ENCODE data around the gene GPR35.

Gene GPR35

GRCh38 chr2:240624011-240624949 lies 1.0 kb upstream of the GPR35 start:
- no peak for DNase-seq

- no peak for DNase-seq
Observed at GRCh38 chr2:240626531-240627300, 1.4 kb downstream of the GPR35 start.

GRCh38 chr2:240627736-240628506 lies 2.6 kb downstream of the GPR35 start:
- no peak for DNase-seq

GRCh38 chr2:240628507-240628807 lies 3.2 kb downstream of the GPR35 start:
- DNase-seq, result no peak

GRCh38 chr2:240628808-240629618 lies 3.7 kb downstream of the GPR35 start:
- DNase-seq, result no peak

- DNase-seq, result no peak
Observed at GRCh38 chr2:240629619-240629967, 4.3 kb downstream of the GPR35 start.

- no peak for DNase-seq
Observed at GRCh38 chr2:240629968-240630770, 4.9 kb downstream of the GPR35 start.

- no peak for DNase-seq
Observed at GRCh38 chr2:240630771-240631547, 5.7 kb downstream of the GPR35 start.

- no peak for DNase-seq
Observed at GRCh38 chr2:240631548-240632305, 6.4 kb downstream of the GPR35 start.

- no peak for DNase-seq
Observed at GRCh38 chr2:240632306-240632721, 7.0 kb downstream of the GPR35 start.

GRCh38 chr2:240635121-240635997 lies 10.1 kb downstream of the GPR35 start:
- no peak for DNase-seq

- DNase-seq, result no peak
Observed at GRCh38 chr2:240635998-240636547, 10.8 kb downstream of the GPR35 start.

- no peak for DNase-seq
Observed at GRCh38 chr2:240636563-240637115, 11.4 kb downstream of the GPR35 start.

- DNase-seq, result no peak
Observed at GRCh38 chr2:240637116-240637900, 12.0 kb downstream of the GPR35 start.

GRCh38 chr2:240637901-240638345 lies 12.6 kb downstream of the GPR35 start:
- DNase-seq, result no peak

GRCh38 chr2:240638512-240639160 lies 13.4 kb downstream of the GPR35 start:
- no peak for DNase-seq

- DNase-seq, result no peak
Observed at GRCh38 chr2:240639566-240639965, 14.3 kb downstream of the GPR35 start.

Data from activated CD4-positive, alpha-beta T cell treated with anti-CD3 and anti-CD28 coated beads for 4 hours (primary cell).